Measurements from ENCODE around the gene RAPGEF4. TPM values are rescaled to one million over a fixed set of nuclear protein-coding genes. Genes with fewer than 3 reads are reported as not detected.
A peak's percentile ranks its signal among the peaks of the same experiment; 100 is the strongest.

Gene RAPGEF4
- total and polyA plus RNA-seq, 7 donors, result 0.23 to 7.6 (median 4.2) TPM

GRCh38 chr2:172811027-172811426 is 75.4 kb downstream of the RAPGEF4 start:
- intact Hi-C loops (cut with DNase I), result no loop called here
- DNase-seq, result no peak
- Histone ChIP-seq H3K36me3 (no peaks in the 10 kb centered on the region), H3K27me3 (no peaks in the 10 kb centered on the region), H3K27ac (no peak overlapping the region), H3K4me1 (peaks cover 0 to 11% (median 7%) of the 10 kb centered on the region in 4 donors), H3K4me3 (no peak overlapping the region), H3K9me3 (no peaks in the 10 kb centered on the region)
- TF ChIP-seq POLR2A (IDR thresholded peaks at IDR 0.05) (no peak), CTCF (IDR thresholded peaks at IDR 0.05) (no peak), EP300 (IDR thresholded peaks at IDR 0.05) (no peak), POLR2AphosphoS5 (IDR thresholded peaks at IDR 0.05) (no peak)
- WGBS, 2 donors, result 13 to 20% methylated on average over 2 of the region's 2 CpGs

DNA sequence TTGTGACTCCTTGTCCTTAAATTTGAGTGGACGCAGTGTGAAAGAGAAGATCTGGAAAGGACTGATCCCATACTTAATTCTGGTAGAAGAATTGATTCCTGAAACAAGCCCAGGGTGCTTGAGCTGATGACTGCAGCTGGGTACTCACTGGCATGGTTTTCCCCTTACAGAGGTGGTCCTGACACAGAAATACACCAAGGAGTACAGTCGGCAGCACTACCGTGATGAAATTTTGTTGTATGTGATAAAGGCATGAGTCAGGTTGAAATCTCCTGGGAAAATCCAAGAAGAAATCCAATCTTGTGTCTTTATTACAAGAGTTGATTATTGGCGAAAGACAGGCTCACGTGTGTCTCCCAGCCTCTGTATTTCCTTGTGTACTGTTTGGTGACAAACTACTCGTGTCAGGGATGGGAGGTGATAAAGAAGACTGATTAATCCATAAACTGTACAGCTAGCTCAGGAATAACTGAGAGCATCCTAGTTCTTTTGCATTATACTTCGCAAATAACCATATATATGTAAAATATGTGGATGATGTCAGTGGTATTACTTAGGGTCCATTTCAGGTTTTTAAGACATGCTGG is 76.6 kb downstream of the RAPGEF4 start:
- no peak overlapping the region for H3K27ac ChIP-seq
- no peak for DNase-seq
- no peak overlapping the region for H3K4me3 ChIP-seq
- TF ChIP-seq CTCF (IDR thresholded peaks at IDR 0.05), result no peak
- TF ChIP-seq EP300 (IDR thresholded peaks at IDR 0.05), result no peak
- TF ChIP-seq POLR2A (IDR thresholded peaks at IDR 0.05), result no peak
- TF ChIP-seq POLR2AphosphoS5 (IDR thresholded peaks at IDR 0.05), result no peak
- WGBS, 2 donors, result 56 to 84% methylated on average over 7 of the region's 7 CpGs
- H3K4me1 ChIP-seq, result peaks cover 0 to 2% (median under 1%) of the 10 kb centered on the region in 4 donors
- no peaks in the 10 kb centered on the region for H3K27me3 ChIP-seq
- no peaks in the 10 kb centered on the region for H3K9me3 ChIP-seq
- H3K36me3 ChIP-seq, result no peaks in the 10 kb centered on the region
- intact Hi-C loops (cut with DNase I), result no loop called here

GRCh38 chr2:172813314-172813888 is 77.8 kb downstream of the RAPGEF4 start:
- no peak for DNase-seq
- H3K27ac ChIP-seq, result no peak overlapping the region
- TF ChIP-seq POLR2A (IDR thresholded peaks at IDR 0.05) (no peak), CTCF (IDR thresholded peaks at IDR 0.05) (peak in 1 of 4 experiments; percentile 9)
- intact Hi-C loops (cut with DNase I), result no loop called here
- no peaks in the 10 kb centered on the region for H3K36me3 ChIP-seq
- no peaks in the 10 kb centered on the region for H3K9me3 ChIP-seq
- 28 to 56% methylated on average over 4 of the region's 4 CpGs for WGBS, 2 donors
- H3K4me1 ChIP-seq, result no peaks in the 10 kb centered on the region
- H3K4me3 ChIP-seq, result no peak overlapping the region
- H3K27me3 ChIP-seq, result no peaks in the 10 kb centered on the region

- Histone ChIP-seq H3K4me3 (no peak overlapping the region), H3K27ac (no peak overlapping the region), H3K9me3 (no peaks in the 10 kb centered on the region), H3K36me3 (no peaks in the 10 kb centered on the region), H3K27me3 (no peaks in the 10 kb centered on the region), H3K4me1 (no peaks in the 10 kb centered on the region)
- 40 to 57% methylated on average over 1 of the region's 1 CpG for WGBS, 2 donors
- TF ChIP-seq POLR2AphosphoS5 (IDR thresholded peaks at IDR 0.05) (no peak), CTCF (IDR thresholded peaks at IDR 0.05) (no peak), EP300 (IDR thresholded peaks at IDR 0.05) (no peak), POLR2A (IDR thresholded peaks at IDR 0.05) (no peak)
- intact Hi-C loops (cut with DNase I), result no loop called here
- no peak for DNase-seq
Measured at GRCh38 chr2:172817411-172817810, 81.8 kb downstream of the RAPGEF4 start.

- DNase-seq, result no peak
- Histone ChIP-seq H3K4me1 (no peaks in the 10 kb centered on the region), H3K27ac (no peak overlapping the region), H3K4me3 (no peak overlapping the region), H3K36me3 (no peaks in the 10 kb centered on the region), H3K9me3 (no peaks in the 10 kb centered on the region), H3K27me3 (no peaks in the 10 kb centered on the region)
- intact Hi-C loops (cut with DNase I), result no loop called here
- TF ChIP-seq POLR2A (IDR thresholded peaks at IDR 0.05) (no peak), POLR2AphosphoS5 (IDR thresholded peaks at IDR 0.05) (no peak), CTCF (IDR thresholded peaks at IDR 0.05) (no peak), EP300 (IDR thresholded peaks at IDR 0.05) (no peak)
Measured at GRCh38 chr2:172819943-172820342, 84.3 kb downstream of the RAPGEF4 start.

All from sigmoid colon (tissue), 7 donors.